ENCODE measurements around the gene RNF167.
A peak's percentile ranks its signal among the peaks of the same experiment; 100 is the strongest.
"Not testable (repeated sequence)": the region's sequence is repeated elsewhere in the genome, so short reads cannot be mapped to it uniquely, and the experiment has no call there.

RNF167 gene

DNA sequence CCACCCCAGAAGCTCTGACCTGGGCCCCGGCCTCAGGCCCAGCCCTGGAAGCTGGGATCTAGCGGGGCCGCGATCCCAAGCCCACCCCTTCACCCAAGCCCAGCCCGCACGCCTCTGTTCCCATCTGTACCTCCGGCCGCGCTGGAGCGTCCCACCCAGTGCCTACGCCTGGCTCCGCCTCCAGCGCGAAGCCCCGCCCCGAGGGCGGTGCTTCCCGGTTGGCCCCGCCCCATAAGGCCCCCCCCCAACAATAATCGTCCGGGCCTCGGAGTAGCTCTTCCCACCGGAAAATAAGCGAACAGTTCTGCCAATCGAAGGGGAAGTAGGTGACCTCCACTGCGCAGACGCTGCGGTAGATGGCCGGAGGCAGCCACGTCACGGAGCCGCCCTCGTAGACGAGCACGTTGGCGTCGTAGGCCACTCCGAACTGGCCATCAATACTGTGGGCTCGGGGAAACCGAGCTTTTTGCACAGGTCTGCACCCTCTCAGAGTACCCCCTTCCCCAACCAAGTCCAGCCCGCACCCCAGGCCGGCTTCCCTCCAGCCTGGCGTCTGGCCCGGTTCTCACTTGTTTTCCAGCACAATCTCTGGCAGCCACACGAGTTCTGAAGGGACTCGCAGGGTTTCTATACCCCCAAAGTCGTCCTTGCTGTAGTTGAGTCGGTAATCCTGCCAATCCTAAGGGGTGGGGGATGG, 38.3 kb upstream of the RNF167 start:
- no peak for DNase-seq (ENCODE audit: insufficient read length, low spot score)
- peak; percentile 31 for FAIRE-seq

DNA sequence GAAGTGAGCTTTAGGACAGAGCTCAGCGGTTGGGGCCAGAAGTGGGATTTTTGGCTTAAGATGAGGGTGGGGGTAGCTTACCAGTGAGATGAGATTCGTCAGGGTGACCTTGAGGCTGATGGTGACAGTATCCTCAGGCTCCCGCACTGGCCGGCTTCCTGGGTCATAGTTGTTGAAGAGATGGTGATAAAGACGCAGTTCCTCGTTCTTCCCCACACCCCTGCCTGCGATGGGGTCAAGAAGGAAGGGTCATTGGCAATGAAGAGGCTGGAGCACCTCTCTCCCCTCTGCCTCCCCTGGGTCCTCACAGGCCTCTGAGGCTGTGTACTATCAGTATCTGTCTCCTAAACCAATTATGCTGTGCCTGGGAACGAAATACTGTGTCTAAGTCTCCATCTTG, 37.5 kb upstream of the RNF167 start:
- DNase-seq (ENCODE audit: insufficient read length, low spot score) (no peak), FAIRE-seq (no peak)

DNA sequence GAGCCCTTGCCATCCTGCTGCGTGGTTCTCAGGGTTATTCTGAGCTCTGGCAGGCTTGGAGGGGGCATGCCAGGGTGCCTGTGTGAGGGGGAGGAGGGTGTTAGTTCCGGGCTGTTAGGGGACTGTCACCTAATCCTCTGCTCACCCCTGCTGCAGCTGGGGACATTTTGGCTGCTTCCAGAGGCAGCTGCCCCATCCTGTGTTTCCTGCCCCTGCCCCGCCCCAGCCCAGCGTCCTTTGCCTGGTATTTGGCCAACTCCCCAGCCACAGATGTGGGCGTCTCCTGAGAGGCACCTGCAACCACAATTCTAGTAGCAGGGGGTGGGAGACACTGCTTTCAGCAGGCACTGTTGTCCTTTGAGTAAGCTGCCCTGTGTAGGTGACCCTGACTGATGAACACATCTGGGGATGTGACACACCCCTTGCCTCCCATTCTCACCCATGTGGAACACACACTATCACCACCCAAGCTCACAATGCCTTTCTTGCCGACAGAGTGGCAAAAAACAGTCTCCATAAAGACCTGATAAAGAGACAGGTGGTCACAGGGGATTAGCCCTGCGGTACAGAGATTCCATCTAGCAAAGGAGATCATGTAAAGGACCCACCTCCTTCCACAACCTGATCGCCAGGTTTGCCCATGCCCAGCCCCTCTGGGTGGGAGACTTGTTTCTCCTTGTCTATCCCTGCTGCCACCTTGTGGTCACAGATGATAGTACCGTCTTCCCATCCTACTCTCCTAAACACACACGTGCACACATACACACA, 36.8 kb upstream of the RNF167 start, which contains the start of gene CHRNE:
CHRNE (minus strand) TSS at position 48 of the 768 bp plus-strand sequence; CDS start at position 13, 35 bp downstream.
- peak; percentile 77 for DNase-seq (ENCODE audit: insufficient read length, low spot score)
- FAIRE-seq = peak; percentile 93

DNA sequence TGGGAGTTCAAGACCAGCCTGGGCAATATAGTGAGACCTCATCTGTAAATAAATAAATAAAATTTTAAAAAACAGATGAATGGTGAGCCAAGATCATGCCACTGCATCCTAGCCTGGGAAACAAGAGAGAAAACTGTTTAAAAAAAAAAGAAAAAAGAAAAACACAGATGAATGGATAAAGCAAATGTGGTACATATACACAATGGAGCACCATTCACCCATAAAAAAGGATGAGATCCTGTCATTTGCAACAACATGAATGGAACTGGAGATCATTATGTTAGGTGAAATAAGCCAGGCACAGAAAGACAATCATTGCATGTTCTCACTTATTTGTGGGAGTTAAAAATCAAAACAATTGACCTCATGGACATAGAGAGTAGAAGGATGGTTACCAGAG, 33.4 kb upstream of the RNF167 start:
- not testable (repeated sequence) for DNase-seq (ENCODE audit: insufficient read length, low spot score); FAIRE-seq

DNA sequence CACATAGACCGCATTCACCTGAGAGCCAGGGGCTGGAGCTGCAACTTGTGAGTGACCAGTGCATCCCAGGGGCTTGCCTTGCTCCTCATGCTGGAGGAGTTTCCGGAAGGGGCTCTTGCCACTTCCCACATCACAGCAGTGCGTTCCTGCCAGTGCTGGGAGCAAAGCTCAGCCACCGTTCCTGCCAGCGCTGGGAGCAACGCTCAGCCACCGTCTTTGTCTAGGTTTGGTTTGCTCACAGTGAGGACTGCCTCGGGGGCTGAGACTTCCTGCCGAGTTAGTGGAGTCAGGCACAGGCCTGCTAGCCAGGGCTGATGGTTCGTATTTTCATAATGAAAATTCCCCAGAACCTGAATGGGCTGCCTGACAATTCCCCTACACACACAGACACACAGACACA, 31.8 kb upstream of the RNF167 start:
- FAIRE-seq (no peak), DNase-seq (ENCODE audit: insufficient read length, low spot score) (no peak)

DNA sequence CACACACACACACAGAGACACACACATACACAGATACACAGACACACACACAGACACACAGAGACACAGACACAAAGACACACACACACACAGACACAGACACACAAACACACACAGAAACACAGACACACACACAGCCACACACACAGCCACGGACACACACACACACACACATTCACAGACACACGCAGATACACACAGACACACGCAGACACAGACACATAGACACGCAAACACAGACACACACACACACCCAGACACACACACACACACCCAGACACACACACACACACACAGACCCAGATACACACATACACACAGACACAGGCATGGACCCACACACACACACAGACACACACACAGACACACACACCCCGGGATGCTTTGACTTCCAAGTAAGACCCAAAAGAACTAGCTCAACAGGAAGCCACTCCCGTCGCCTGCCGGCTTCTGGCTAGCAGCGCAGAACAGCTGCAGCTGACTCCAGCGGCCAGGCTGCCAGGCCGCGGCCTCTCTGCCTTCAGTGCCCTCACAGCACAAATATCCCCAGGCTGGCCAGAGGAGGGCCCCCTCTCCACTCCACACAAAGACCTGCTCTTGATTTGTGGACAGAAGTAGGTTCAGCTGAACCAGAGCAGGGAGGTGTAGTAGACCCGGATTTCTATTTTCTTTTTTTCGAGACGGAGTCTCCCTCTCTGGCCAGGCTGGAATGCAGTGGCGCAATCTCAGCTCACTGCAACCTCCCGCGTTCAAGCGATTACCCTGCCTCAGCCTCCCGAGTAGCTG, 31.2 kb upstream of the RNF167 start:
- peak; percentile 96 for FAIRE-seq
- DNase-seq (ENCODE audit: insufficient read length, low spot score) = peak; percentile 93

DNA sequence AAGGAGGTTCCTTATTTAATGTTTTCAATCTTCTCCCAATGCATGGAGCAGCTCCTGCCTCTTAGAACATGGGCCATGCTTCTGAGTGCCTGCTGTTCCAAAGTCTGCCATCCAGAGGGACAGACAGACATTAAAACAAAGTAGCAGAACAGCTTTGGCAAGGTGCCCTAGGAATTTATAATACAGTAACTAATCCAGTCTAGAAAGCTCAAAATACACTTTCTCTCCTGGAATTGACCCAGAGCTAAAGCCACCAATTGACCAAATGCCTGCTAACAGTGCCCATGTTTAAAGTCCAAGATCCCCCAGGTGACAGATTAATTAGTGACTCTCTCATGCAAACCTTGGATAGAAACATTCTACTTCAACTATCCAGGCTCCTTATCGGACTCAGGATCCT, 26.1 kb upstream of the RNF167 start:
- DNase-seq (ENCODE audit: insufficient read length, low spot score) (no peak), FAIRE-seq (no peak)

DNA sequence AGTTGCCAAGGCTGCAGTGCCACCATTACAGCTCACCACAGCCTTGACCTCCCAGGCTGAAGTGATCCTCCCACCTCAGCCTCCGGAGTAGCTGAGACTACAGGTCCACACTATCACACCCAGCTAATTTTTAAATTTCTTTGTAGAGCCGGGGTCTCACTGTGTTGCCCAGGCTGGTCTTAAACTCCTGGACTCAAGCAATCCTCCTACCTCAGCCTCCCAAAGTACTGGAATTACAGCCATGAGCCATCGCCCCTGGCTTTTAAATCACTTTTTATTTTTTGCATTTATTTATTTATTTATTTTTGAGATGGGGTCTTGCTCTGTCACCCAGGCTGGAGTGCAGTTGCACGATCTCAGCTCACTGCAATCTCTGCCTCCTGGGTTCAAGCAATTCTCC, 25.5 kb upstream of the RNF167 start:
- not testable (repeated sequence) for DNase-seq (ENCODE audit: insufficient read length, low spot score); FAIRE-seq

DNA sequence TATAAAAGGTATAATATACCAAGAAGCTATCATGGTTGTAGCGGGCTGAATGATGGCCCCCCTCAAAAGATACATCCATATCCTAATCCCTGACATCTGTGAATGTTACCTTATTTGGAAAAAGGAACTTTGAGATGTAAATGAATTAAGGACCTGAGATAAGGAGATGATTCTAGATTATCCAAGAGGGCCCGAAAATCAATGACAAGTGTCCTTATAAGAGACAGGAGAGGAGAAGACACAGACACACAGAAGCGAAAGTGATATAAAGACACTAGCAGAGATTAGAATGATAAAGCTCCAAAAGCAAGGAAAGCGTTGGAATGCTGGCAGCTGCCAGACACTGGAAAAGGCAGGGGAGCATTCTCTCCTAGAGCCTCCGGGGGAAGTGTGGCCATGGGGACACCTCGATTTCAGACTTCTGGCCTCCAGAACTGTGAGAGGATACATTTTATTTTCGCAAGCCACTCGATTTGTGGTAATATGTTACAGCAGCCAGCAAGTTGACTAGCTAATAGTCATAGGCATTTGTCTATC, 20.5 kb upstream of the RNF167 start:
- FAIRE-seq = no peak
- DNase-seq (ENCODE audit: insufficient read length, low spot score) = no peak

DNA sequence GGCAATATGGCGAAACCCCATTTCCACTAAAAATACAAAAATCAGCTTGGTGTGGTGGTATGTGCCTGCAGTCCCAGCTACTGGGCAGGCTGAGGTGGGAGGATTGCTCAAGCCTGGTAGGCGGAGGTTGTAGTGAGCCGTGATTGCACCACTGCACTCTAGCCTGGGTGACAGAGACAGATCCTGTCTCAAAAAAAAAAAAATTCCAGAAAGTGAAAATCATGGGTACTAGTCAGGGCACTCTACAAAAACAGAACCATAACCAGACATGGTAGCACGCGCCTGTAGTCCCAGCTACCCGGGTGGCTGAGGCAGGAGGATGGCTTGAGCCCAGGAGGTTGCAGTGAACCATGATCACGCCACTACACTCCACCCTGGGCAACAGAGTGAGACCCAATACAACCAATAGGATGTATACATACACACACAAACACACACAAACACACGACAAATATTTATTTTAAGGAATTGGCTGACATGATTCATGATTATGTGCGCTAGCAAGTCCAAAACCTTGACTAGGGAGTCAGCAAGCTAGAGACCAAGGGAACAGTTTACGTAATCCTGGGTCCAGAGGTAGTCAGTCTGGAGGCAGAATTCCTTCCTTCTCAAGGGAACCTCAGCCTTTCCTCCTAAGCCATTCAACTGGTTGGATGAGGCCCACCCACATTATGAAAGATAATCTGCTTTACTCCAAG, 19.6 kb upstream of the RNF167 start:
- no peak for DNase-seq (ENCODE audit: insufficient read length, low spot score)
- peak; percentile 51 for FAIRE-seq

DNA sequence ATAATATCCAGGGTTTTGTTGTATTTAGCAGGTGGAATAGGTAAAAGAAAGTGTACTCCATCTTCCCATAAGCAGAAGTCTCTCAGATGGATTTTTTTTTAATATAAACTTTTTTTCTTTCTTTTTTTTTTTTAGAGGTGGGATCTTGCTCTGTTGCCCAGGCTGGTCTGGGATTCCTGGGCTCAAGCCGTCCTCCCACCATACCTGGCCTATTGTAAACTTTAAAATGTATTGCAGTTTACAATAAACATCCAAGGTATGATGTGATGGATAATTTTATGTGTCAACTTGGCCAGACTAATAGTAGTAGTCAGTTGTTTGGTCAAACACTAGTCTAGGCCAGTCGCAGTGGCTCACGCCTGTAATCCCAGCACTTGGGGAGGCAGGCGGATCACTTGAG, 18.7 kb upstream of the RNF167 start:
- no peak for FAIRE-seq
- DNase-seq (ENCODE audit: insufficient read length, low spot score) = no peak

DNA sequence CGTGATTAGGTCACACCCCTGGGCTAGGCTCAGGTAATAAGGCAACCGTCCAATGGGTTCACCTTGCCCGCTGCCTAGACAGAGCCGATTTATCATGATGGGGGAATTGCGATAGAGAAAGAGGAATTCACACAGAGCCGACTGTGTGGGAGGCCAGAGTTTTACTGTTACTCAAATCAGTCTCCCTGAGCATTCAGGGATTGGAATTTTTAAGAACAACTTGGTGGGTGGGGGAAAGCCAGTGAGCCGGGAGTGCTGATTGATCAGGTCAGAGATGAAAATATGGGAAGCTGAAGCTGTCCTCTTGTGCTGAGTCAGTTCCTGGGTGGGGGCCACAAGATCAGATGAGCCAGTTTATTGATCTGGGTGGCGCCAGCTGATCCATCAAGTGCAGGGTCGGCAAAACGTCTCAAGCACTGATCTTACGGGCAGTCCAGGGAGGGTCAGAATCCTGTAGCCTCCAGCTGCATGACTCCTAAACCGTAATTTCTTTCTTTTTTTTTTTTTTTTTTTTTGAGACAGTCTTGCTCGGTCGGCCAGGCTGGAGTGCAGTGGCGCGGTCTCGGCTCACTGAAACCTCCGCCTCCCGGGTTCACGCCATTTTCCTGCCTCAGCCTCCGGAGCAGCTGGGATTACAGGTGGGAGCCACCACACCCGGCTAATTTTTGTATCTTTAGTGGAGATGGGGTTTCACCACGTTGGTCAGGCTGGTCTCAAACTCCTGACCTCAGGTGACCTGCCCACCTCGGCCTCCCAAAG, 13.3 kb upstream of the RNF167 start:
- DNase-seq (ENCODE audit: insufficient read length, low spot score); FAIRE-seq: not testable (repeated sequence)

DNA sequence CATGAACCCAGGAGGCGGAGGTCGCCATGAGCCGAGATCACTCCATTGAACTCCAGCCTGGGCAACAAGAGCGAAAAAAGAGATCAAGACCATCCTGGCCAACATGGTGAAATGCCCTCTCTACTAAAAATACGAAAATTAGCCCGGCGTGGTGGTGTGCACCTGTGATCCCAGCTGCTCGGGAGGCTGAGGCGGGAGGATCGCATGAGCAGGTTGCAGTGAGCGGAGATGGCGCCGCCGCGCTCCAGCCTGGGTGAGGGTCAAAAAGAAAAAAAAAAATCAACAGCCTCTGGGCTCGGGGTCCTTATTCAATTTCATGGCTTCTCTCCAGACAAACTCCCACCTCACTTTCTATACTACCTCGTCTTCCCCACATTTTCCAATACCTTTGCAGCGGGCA, 11.2 kb upstream of the RNF167 start:
- FAIRE-seq = no peak
- no peak for DNase-seq (ENCODE audit: insufficient read length, low spot score)

DNA sequence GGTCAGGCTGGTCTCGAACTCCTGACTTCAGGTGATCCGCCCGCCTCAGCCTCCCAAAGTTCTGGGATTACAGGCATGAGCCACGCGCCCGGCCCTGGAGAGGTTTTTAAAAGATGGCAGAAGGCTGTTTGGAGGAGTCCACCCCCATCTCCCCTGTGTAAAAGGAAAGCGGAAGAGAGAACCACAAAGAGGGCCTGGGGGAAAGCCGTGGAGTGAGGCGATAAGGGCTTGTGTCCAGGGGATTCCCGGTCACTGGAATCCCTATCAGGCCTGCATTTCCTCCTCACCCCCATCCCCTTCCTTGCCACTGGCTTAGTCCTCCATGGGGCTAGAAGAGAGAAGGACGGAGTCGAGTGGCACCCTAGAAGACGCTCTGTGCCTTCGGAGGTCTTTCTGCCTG, 8.1 kb upstream of the RNF167 start, which contains the start of gene GP1BA:
GP1BA (plus strand) TSS at position 315 of the 400 bp plus-strand sequence. CDS start 328 bp downstream, outside the sequence.
- DNase-seq (ENCODE audit: insufficient read length, low spot score) = no peak
- no peak for FAIRE-seq

DNA sequence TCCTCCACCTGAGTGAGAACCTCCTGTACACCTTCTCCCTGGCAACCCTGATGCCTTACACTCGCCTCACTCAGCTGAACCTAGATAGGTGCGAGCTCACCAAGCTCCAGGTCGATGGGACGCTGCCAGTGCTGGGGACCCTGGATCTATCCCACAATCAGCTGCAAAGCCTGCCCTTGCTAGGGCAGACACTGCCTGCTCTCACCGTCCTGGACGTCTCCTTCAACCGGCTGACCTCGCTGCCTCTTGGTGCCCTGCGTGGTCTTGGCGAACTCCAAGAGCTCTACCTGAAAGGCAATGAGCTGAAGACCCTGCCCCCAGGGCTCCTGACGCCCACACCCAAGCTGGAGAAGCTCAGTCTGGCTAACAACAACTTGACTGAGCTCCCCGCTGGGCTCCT, 7.3 kb upstream of the RNF167 start:
- no peak for FAIRE-seq
- DNase-seq (ENCODE audit: insufficient read length, low spot score) = no peak

DNA sequence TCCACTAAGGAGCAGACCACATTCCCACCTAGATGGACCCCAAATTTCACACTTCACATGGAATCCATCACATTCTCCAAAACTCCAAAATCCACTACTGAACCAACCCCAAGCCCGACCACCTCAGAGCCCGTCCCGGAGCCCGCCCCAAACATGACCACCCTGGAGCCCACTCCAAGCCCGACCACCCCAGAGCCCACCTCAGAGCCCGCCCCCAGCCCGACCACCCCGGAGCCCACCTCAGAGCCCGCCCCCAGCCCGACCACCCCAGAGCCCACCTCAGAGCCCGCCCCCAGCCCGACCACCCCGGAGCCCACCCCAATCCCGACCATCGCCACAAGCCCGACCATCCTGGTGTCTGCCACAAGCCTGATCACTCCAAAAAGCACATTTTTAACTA, 6.4 kb upstream of the RNF167 start:
- FAIRE-seq = no peak
- no peak for DNase-seq (ENCODE audit: insufficient read length, low spot score)

DNA sequence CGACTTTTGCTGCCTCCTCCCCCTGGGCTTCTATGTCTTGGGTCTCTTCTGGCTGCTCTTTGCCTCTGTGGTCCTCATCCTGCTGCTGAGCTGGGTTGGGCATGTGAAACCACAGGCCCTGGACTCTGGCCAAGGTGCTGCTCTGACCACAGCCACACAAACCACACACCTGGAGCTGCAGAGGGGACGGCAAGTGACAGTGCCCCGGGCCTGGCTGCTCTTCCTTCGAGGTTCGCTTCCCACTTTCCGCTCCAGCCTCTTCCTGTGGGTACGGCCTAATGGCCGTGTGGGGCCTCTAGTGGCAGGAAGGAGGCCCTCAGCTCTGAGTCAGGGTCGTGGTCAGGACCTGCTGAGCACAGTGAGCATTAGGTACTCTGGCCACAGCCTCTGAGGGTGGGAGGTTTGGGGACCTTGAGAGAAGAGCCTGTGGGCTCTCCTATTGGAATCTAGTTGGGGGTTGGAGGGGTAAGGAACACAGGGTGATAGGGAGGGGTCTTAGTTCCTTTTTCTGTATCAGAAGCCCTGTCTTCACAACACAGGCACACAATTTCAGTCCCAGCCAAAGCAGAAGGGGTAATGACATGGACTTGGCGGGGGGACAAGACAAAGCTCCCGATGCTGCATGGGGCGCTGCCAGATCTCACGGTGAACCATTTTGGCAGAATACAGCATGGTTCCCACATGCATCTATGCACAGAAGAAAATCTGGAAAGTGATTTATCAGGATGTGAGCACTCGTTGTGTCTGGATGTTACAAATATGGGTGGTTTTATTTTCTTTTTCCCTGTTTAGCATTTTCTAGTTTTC, 5.7 kb upstream of the RNF167 start:
- peak; percentile 56 for DNase-seq (ENCODE audit: insufficient read length, low spot score)
- FAIRE-seq = peak; percentile 82

DNA sequence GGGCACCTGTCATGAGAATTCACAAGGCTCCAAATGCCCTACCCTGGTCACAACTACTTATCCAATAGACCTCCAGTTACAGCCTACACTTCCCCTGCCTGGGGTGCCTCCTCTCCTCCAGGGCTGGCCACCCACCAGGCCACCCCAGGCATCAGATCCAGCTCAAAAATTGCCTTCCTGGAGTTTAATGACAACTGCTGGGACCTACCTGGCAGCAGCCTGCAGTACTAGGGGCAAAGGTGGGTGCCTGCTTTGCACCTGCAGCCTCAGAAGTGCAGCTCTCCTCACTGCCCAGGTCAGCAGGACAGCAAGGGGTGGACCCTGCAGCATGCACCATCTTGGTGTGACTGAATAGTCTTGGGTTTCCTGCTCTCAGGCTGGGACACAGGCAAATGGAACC, 4.4 kb upstream of the RNF167 start:
- DNase-seq (ENCODE audit: insufficient read length, low spot score) (no peak), FAIRE-seq (no peak)

DNA sequence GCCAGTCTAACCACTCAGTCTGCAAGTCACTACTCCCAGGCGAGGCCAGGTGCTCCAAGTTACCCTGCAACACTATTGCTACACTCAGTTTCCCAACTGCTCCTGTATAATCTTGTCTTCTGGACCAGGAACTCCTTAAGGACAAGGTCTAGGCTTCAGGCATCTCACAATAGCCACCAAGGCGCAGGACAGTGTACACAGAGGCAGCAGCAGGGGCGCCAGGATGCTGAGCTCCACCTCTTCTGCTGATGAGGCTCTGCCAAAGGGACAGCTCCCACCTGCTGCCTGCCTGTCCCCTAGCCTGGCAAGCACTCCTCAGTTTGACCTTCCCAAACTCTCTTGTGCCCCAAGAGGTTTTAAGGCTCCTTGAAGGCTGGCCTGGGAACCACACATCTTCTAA, 3.6 kb upstream of the RNF167 start:
- DNase-seq (ENCODE audit: insufficient read length, low spot score) (no peak), FAIRE-seq (peak; percentile 54)
